HCT116 (cell line): ENCODE results near the gene GARIN5B. TPM values are rescaled to one million over a fixed set of nuclear protein-coding genes. Genes with fewer than 3 reads are reported as not detected.
A peak's percentile ranks its signal among the peaks of the same experiment; 100 is the strongest.

ENCODE experiments used
- ATAC-seq: fragments of 200-7000 bp; cut with Tn5 transposase; 2 replicates; pipeline ENCODE4 v1.9.1; 2020; ENCODE audit warnings: mild to moderate bottlenecking, moderate library complexity
- BruUV-seq: library from RNA; stranded (reverse); fragments of 400-500 nt; replicated peaks from 2 replicates; lab custom pipeline; 2021; lab: Mats Ljungman, UMichigan
- CTCF ChIA-PET: fragments of 300-600 bp; sonication (Branson Sonifier 250); formaldehyde crosslinking; loops from one replicate; lab custom pipeline; 2021; ENCODE audit warnings: antibody characterized with exemption; lab: Charles Lee
- POLR2A ChIA-PET: fragments of 300-600, 350-600 bp; sonication (Branson Sonifier 250); formaldehyde crosslinking; loops from one replicate; lab custom pipeline; 2021; ENCODE audit warnings: antibody characterized with exemption; lab: Charles Lee
- RAD21 ChIA-PET, 2 experiments: fragments of 300-600 bp; sonication (Branson Sonifier 250); formaldehyde crosslinking; loops; one replicate each; lab custom pipeline; 2023; ENCODE audit warnings: low total read pairs in 2 of 2; ENCODE audit not compliant: uncharacterized antibody in 2 of 2, unreplicated experiment in 2 of 2, low non-redundant PET in 1 of 2; lab: Charles Lee
- DNase-seq: peaks from one replicate; pipeline ENCODE4 v3.0.0-alpha.2; 2010; ENCODE audit warnings: low read depth, low spot score
- H2AFZ ChIP-seq: fragments of 200-600 bp; shearing (Covaris generic), sonication (generic); 2 replicates; pipeline ENCODE4 v1.6.1; 2017; ENCODE audit warnings: low read depth, mixed run types, mixed read lengths, antibody characterized with exemption, low read length; ENCODE audit not compliant: poor library complexity, severe bottlenecking
- H3K27ac ChIP-seq: 2 replicates; pipeline ENCODE4 v1.5.1; 2012; ENCODE audit warnings: low read depth, low read length
- H3K27me3 ChIP-seq: fragments of 200-600 bp; sonication (generic); 2 replicates; pipeline ENCODE4 v1.6.1; 2016; ENCODE audit warnings: mixed run types, low read length, mixed read lengths; ENCODE audit not compliant: insufficient read depth
- H3K36me3 ChIP-seq, 2 experiments: fragments of 200-500 bp in 1 of 2; fragments of 200-600 bp in 1 of 2; sonication (Bioruptor generic) in 1 of 2; sonication (generic) in 1 of 2; 2 replicates each; pipeline versions ENCODE4 v1.5.1 to v1.6.1; 2014 to 2016; ENCODE audit warnings: low read length in 2 of 2, inconsistent platforms in 1 of 2, mixed read lengths in 1 of 2, mixed run types in 1 of 2; ENCODE audit not compliant: insufficient read depth in 2 of 2, control insufficient read depth in 1 of 2
- H3K4me1 ChIP-seq, 2 experiments: fragments of 200-600 bp in 1 of 2; sonication (generic) in 1 of 2; 2 replicates each; pipeline versions ENCODE4 v1.5.1 to v1.6.1; 2012 to 2017; ENCODE audit warnings: low read length in 2 of 2, inconsistent platforms in 1 of 2, mild to moderate bottlenecking in 1 of 2, mixed read lengths in 1 of 2, mixed run types in 1 of 2, moderate library complexity in 1 of 2; ENCODE audit not compliant: insufficient read depth in 2 of 2, control insufficient read depth in 1 of 2
- H3K4me2 ChIP-seq: fragments of 200-600 bp; sonication (generic); 2 replicates; pipeline ENCODE4 v1.6.1; 2017; ENCODE audit warnings: mixed run types, low read length, mixed read lengths
- H3K4me3 ChIP-seq, 2 experiments: fragments of 200-600 bp in 1 of 2; sonication (generic) in 1 of 2; replicated peaks in 1 of 2; 2 replicates each; pipeline ENCODE4 v1.5.1; 2011 to 2016; ENCODE audit warnings: low read length in 2 of 2, control low read depth in 1 of 2, low read depth in 1 of 2, mild to moderate bottlenecking in 1 of 2, mixed read lengths in 1 of 2, mixed run types in 1 of 2
- H3K79me2 ChIP-seq: fragments of 200-600 bp; sonication (generic); 2 replicates; pipeline ENCODE4 v1.6.1; 2017; ENCODE audit warnings: mild to moderate bottlenecking, mixed run types, low read length, moderate library complexity, mixed read lengths; ENCODE audit not compliant: insufficient read depth
- H3K9ac ChIP-seq: fragments of 200-600 bp; sonication (generic); 2 replicates; pipeline ENCODE4 v1.6.1; 2016; ENCODE audit warnings: low read length, mixed read lengths
- H3K9me2 ChIP-seq: fragments of 200-600 bp; sonication (generic), shearing (Covaris generic); 2 replicates; pipeline ENCODE4 v1.6.1; 2017; ENCODE audit warnings: mixed run types, mild to moderate bottlenecking, moderate library complexity; ENCODE audit not compliant: insufficient read depth
- H3K9me3 ChIP-seq, 2 experiments: fragments of 200-500 bp in 1 of 2; fragments of 200-600 bp in 1 of 2; sonication (Bioruptor generic) in 1 of 2; sonication (generic) in 1 of 2; 2 replicates each; pipeline ENCODE4 v1.6.1; 2014 to 2017; ENCODE audit warnings: low read length in 2 of 2, mixed read lengths in 2 of 2, inconsistent platforms in 1 of 2, low read depth in 1 of 2, mild to moderate bottlenecking in 1 of 2, mixed run types in 1 of 2, moderate library complexity in 1 of 2; ENCODE audit not compliant: control insufficient read depth in 1 of 2, insufficient read depth in 1 of 2
- H4K20me1 ChIP-seq: fragments of 200-600 bp; sonication (generic), shearing (Covaris generic); 2 replicates; pipeline ENCODE4 v1.6.1; 2017; ENCODE audit warnings: mixed run types, mild to moderate bottlenecking, moderate library complexity; ENCODE audit not compliant: insufficient read depth
- FOSL1 ChIP-seq: IDR thresholded peaks from 2 replicates; pipeline ENCODE4 v1.6.1; 2012; ENCODE audit warnings: low read depth
- POLR2AphosphoS5 ChIP-seq: IDR thresholded peaks from 2 replicates; pipeline ENCODE4 v1.6.1; 2011; ENCODE audit warnings: mild to moderate bottlenecking, low read depth, low read length, moderate library complexity
- ZFX ChIP-seq: fragments of 450-650 bp; IDR thresholded peaks from 2 replicates; pipeline ENCODE4 v1.6.1; 2017
- ZNF274 ChIP-seq: fragments of 200-500 bp; sonication (Bioruptor generic); IDR thresholded peaks from 2 replicates; pipeline ENCODE4 v1.6.1; 2014; ENCODE audit warnings: mild to moderate bottlenecking, low read depth, low read length, inconsistent platforms
- intact Hi-C: fragments of 100-400 bp; cut with micrococcal nuclease; formaldehyde crosslinking; loops from 2 replicates; pipeline ENCODE4 v1.10.0; 2022
- total RNA-seq: library from RNA; stranded (reverse); gene quantifications from one replicate; pipeline ENCODE4 v1.2.1, GENCODE V29; 2021; ENCODE audit not compliant: unreplicated experiment
- TF ChIP-seq, protein P1 (sequence below): IDR thresholded peaks from 2 replicates; pipeline ENCODE4 v1.6.1; 2012; ENCODE audit warnings: low read depth

Gene GARIN5B
- total RNA-seq, 1 experiment from 2014 or later = not detected

DNA sequence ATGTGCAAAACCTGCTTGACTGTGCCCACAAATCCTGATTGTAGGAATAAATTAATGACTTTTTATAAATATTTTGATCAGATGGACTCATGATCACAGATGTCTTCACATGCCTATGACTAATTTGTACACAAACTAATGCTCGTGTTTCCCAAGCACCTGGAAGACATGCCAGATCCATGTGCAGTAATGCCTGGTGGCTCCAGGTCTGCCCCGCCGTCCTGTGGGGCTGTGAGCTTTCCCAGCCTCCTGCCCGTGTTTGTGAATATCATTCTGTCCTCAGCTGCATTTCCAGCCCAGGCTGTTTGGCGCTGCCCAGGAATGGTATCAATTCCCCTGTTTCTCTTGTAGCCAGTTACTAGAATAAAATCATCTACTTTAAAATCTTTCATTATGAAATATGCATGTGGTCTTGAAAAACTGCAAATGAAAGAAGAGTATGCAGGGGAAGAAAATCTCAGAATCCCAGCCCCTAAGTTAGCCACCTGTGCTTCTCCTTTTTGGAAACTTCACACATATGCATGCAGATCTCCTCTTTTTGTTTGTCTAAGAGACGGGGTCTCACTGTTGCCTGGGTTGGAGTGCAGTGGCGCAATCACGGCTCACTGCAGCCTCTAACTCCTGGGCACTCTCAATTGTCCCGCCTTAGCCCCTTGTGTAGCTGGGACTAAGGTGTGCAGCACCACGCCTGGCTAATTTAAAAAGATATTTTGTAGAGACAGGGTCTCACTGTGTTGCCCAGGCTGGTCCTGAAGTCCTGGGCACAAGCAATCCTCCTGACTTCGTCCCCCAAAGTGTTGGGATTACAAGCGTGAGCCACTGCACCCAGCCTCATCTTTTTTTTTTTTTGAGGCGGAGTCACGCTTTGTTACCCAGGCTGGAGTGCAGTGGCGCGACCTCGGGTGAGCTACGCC lies 28.9 kb upstream of the GARIN5B start:
- peaks cover 11 to 48% of the 10 kb centered on the region in 2 experiments for H3K4me1 ChIP-seq
- no peak overlapping the region for H3K4me2 ChIP-seq
- no peak for ATAC-seq
- no peak overlapping the region for H3K4me3 ChIP-seq
- intact Hi-C loops = no loop called here
- no peaks in the 10 kb centered on the region for H3K9me2 ChIP-seq
- BruUV-seq = no TSS peak
- H4K20me1 ChIP-seq = peaks cover 42% of the 10 kb centered on the region; the same call in 1 of the 2 replicates
- H2AFZ ChIP-seq = no peak overlapping the region
- H3K36me3 ChIP-seq = peaks cover 16 to 32% of the 10 kb centered on the region in 2 experiments
- CTCF ChIA-PET = interaction anchor here (1.6 kb wide), 1 partner anchor 90 kb away, joined by 3 read pairs; no protein-coding TSS in a partner anchor
- TF ChIP-seq, protein P1, sequence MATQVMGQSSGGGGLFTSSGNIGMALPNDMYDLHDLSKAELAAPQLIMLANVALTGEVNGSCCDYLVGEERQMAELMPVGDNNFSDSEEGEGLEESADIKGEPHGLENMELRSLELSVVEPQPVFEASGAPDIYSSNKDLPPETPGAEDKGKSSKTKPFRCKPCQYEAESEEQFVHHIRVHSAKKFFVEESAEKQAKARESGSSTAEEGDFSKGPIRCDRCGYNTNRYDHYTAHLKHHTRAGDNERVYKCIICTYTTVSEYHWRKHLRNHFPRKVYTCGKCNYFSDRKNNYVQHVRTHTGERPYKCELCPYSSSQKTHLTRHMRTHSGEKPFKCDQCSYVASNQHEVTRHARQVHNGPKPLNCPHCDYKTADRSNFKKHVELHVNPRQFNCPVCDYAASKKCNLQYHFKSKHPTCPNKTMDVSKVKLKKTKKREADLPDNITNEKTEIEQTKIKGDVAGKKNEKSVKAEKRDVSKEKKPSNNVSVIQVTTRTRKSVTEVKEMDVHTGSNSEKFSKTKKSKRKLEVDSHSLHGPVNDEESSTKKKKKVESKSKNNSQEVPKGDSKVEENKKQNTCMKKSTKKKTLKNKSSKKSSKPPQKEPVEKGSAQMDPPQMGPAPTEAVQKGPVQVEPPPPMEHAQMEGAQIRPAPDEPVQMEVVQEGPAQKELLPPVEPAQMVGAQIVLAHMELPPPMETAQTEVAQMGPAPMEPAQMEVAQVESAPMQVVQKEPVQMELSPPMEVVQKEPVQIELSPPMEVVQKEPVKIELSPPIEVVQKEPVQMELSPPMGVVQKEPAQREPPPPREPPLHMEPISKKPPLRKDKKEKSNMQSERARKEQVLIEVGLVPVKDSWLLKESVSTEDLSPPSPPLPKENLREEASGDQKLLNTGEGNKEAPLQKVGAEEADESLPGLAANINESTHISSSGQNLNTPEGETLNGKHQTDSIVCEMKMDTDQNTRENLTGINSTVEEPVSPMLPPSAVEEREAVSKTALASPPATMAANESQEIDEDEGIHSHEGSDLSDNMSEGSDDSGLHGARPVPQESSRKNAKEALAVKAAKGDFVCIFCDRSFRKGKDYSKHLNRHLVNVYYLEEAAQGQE = no peak
- TF ChIP-seq FOSL1 (no peak), ZNF274 (no peak), POLR2AphosphoS5 (0 out of 2 replicates have a peak, but pooled peaks have one; percentile 11), ZFX (no peak)
- TF ChIP-seq, all 23 proteins: peak for 1
- Histone ChIP-seq H3K9ac (no peak overlapping the region), H3K79me2 (peaks cover 27% of the 10 kb centered on the region), H3K27ac (no peak overlapping the region), H3K27me3 (no peaks in the 10 kb centered on the region), H3K9me3 (no peaks in the 10 kb centered on the region)
- DNase-seq = no peak
- ChIA-PET POLR2A (interaction anchor here (0.9 to 1.1 kb wide), 3 partner anchors 9 to 29 kb away, joined by 3 read pairs; partner anchors contain the start of gene UBE2S), RAD21 (no interaction called here)
